ENCODE results near the gene KRT82.
"Not testable (repeated sequence)": the region's sequence is repeated elsewhere in the genome, so short reads cannot be mapped to it uniquely, and the experiment has no call there.

Gene KRT82

DNA sequence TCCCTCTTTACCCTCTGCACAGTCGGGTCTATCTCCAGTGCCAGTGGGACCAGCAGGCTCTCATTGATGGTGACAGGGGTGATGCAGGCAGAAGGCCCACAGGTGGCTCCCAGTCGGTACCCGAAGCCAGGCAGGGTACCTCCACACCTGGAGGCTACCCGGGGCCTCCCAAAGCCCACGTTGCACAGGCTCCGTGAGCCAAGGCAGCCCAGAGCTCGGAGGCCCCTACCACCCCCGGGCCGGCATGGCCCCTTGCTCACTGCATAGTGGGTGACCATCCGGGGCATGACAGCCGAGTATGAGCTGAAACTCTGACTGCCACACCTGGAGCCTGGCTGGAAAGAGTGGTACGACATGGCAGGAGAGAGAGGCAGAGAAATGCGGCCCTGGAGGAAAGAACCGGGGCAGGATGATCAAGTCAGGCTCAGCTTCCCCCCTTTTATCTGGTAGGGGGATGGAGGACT, at the start of gene KRT82:
KRT82 (minus strand) TSS at position 414 of the 464 bp plus-strand sequence; CDS start at position 356, 58 bp downstream.
- H3K4me1 ChIP-seq (ENCODE audit: control insufficient read depth in 1 of 2, insufficient read depth in 2 of 2, low read length in 2 of 2), result peaks cover 0 to 3% of the 10 kb centered on the region in 2 donors
- H3K27me3 ChIP-seq (ENCODE audit: low read depth, low read length), result no peaks in the 10 kb centered on the region
- no peaks in the 10 kb centered on the region for H3K36me3 ChIP-seq (ENCODE audit: control insufficient read depth in 1 of 2, insufficient read depth in 2 of 2, low read length in 2 of 2)
- H3K9me3 ChIP-seq (ENCODE audit: control insufficient read depth in 1 of 2, low read length in 2 of 2), result no peaks in the 10 kb centered on the region
- H3K27ac ChIP-seq (ENCODE audit: low read length), result no peak within 1 kb of the TSS
- no peak within 1 kb of the TSS for H3K4me3 ChIP-seq (ENCODE audit: low read depth in 1 of 2, low read length in 2 of 2)

DNA sequence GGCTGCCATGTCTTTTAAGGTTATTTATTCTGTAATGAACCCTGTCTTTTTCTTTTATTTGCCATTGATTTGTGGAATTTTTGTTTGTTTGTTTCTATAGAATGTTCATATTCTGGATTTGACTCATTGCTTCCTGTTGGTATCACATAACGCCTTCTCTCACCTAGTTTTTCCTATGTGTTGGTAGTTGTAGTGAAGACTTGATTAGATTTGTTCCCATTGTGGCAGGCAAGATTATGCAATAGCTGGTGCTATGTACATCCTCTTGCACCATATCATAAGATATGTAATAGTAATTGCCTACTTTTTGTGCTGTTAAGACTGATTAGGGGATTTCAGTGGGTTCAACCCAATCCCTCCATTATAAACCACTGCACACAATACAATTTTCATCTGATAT, 49.7 kb upstream of the KRT82 start:
- Histone ChIP-seq H3K27me3 (ENCODE audit: low read depth, low read length) (no peaks in the 10 kb centered on the region), H3K4me3 (ENCODE audit: low read depth in 1 of 2, low read length in 2 of 2) (no peak overlapping the region), H3K4me1 (ENCODE audit: control insufficient read depth in 1 of 2, insufficient read depth in 2 of 2, low read length in 2 of 2) (no peaks in the 10 kb centered on the region), H3K27ac (ENCODE audit: low read length) (no peak overlapping the region), H3K9me3 (ENCODE audit: control insufficient read depth in 1 of 2, low read length in 2 of 2) (no peaks in the 10 kb centered on the region), H3K36me3 (ENCODE audit: control insufficient read depth in 1 of 2, insufficient read depth in 2 of 2, low read length in 2 of 2) (no peaks in the 10 kb centered on the region)

DNA sequence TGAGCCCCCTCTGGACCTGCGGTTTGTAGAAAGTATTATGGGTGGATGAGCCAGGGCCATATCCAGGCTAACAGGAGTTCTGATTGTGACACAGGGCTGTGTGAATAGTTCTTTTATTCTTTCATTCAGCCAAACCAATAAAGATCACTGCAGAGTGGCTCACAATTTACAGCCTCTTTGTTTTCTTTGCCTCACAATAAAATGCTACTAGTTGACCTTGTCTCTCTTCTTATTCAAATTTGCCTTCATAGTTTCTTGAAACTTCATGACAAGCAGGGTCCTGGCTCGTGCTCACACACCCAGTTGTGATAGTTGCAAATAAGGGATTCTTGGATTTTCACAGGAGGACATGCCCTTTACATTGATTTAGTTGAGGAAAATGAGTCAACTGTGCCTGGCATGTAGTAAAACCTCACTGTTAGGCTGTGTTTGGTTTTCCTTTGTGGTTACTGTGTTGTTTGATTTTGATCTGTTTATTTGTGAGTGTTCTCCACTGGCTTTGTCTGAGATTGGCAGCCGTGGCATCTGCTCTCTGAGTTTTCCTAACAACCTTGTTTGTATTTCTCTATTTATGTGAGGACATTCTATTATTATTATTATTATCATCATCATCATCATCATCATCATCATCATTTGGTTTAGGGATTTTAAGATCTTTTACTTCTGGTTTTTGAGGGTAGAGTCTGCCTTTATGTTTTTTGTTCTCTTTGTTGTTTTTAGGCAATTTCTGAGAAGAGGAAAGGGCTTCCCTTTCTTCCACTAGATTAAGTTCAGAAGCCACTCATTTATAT, 48.5 kb upstream of the KRT82 start:
- no peak overlapping the region for H3K4me3 ChIP-seq (ENCODE audit: low read depth in 1 of 2, low read length in 2 of 2)
- H3K4me1 ChIP-seq (ENCODE audit: control insufficient read depth in 1 of 2, insufficient read depth in 2 of 2, low read length in 2 of 2), result no peaks in the 10 kb centered on the region
- no peak overlapping the region for H3K27ac ChIP-seq (ENCODE audit: low read length)
- no peaks in the 10 kb centered on the region for H3K27me3 ChIP-seq (ENCODE audit: low read depth, low read length)
- no peaks in the 10 kb centered on the region for H3K36me3 ChIP-seq (ENCODE audit: control insufficient read depth in 1 of 2, insufficient read depth in 2 of 2, low read length in 2 of 2)
- no peaks in the 10 kb centered on the region for H3K9me3 ChIP-seq (ENCODE audit: control insufficient read depth in 1 of 2, low read length in 2 of 2)

DNA sequence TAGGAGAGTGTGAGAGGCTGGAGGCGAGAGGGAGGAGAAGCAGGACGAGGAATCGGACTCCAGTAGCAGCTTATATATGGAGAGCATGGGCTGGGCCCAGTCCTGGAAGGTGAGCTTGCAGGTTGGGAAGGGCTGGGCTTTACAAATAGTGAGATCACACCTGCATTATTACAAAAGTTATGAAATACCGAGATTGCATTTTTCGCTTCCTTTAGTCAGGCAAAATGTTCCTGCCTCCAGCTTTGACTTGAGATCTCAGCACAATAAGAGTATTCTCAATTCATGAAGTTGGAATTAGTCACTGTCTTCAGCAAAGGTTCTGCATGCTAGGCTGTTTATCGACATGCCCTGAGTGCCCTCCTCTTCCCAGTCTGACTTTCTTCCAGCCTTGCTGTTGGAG, 46.0 kb upstream of the KRT82 start, which contains the start of gene KRT6B:
KRT6B (minus strand) TSS at position 46 of the 400 bp plus-strand sequence. CDS start 68 bp downstream, outside the sequence.
- H3K27ac ChIP-seq (ENCODE audit: low read length), result no peak within 1 kb of the TSS
- no peaks in the 10 kb centered on the region for H3K27me3 ChIP-seq (ENCODE audit: low read depth, low read length)
- H3K4me1 ChIP-seq (ENCODE audit: control insufficient read depth in 1 of 2, insufficient read depth in 2 of 2, low read length in 2 of 2), result no peaks in the 10 kb centered on the region
- H3K36me3 ChIP-seq (ENCODE audit: control insufficient read depth in 1 of 2, insufficient read depth in 2 of 2, low read length in 2 of 2), result no peaks in the 10 kb centered on the region
- H3K4me3 ChIP-seq (ENCODE audit: low read depth in 1 of 2, low read length in 2 of 2), result no peak within 1 kb of the TSS
- H3K9me3 ChIP-seq (ENCODE audit: control insufficient read depth in 1 of 2, low read length in 2 of 2), result no peaks in the 10 kb centered on the region

DNA sequence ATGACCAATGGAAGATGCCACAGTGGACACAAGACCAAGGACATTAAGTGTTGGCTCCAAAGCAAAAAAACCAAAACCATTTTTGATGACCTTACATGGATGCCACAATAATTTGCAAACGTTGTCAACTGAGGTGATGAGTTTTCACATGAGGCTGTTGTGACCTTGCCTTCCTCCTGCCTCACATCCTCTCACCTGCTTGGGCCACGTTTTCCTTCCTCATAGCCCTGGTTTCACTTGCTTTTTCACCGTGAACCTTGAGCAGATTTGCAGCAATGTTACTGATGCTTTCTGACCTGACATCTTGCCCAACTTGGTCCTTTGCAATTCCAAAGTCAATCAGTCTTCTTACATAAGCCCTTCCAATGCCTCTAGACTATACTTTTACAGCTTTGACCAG, 42.1 kb upstream of the KRT82 start:
- Histone ChIP-seq H3K4me3 (ENCODE audit: low read depth in 1 of 2, low read length in 2 of 2) (no peak overlapping the region), H3K36me3 (ENCODE audit: control insufficient read depth in 1 of 2, insufficient read depth in 2 of 2, low read length in 2 of 2) (no peaks in the 10 kb centered on the region), H3K4me1 (ENCODE audit: control insufficient read depth in 1 of 2, insufficient read depth in 2 of 2, low read length in 2 of 2) (no peaks in the 10 kb centered on the region), H3K27me3 (ENCODE audit: low read depth, low read length) (no peaks in the 10 kb centered on the region), H3K9me3 (ENCODE audit: control insufficient read depth in 1 of 2, low read length in 2 of 2) (no peaks in the 10 kb centered on the region), H3K27ac (ENCODE audit: low read length) (no peak overlapping the region)

DNA sequence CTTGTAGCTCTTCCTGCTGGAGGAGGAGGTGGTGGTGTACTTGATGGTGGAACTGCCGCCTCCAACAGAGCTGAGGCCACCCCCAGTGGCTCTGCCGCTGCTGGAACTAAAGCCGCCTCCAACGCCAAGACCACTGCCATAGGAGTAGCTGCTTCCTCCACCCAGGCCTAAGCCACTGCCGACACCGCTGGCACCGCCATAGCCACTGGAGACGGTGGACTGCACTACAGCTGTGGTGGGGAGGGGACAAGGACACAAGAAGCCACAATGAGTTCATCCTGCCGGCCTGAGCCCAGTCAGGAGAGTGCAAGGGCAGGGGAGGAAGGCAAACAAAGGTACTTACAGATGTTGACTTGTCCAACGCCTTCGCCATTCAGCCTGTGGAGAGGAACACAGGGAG, 41.1 kb upstream of the KRT82 start:
- H3K27me3 ChIP-seq (ENCODE audit: low read depth, low read length); H3K4me3 ChIP-seq (ENCODE audit: low read depth in 1 of 2, low read length in 2 of 2); H3K27ac ChIP-seq (ENCODE audit: low read length); H3K9me3 ChIP-seq (ENCODE audit: control insufficient read depth in 1 of 2, low read length in 2 of 2); H3K36me3 ChIP-seq (ENCODE audit: control insufficient read depth in 1 of 2, insufficient read depth in 2 of 2, low read length in 2 of 2); H3K4me1 ChIP-seq (ENCODE audit: control insufficient read depth in 1 of 2, insufficient read depth in 2 of 2, low read length in 2 of 2): not testable (repeated sequence)

DNA sequence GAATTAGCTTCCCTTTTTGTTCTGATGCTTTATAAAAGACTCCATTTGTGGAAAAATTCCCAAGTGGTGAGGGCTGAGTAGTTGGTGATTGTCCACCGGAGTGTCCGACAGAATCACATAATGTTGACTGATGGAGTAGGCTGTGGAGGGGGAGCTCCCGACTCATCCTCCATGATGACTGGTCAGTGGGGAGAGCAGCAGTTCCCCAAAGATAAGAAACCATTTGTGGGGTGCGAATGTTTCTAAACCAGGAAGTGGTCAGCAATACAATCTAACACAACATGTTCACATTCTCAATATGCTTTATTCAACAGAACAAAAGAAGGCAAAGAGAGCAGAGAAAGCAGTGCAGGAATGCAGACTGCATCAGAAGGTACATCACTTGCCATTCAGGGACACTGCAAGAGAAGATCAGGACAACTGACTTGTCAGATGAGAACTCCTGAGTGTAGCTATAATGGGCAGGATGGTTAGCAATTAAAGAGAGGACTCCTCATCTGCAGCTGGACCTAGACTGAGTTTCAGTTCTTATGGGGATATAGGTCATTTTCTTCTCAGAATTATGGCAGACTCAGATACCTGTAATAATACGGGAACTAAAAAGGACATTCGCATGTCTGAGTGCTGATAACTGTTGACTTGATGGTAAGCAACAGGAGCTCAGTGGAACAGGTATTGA, 40.4 kb upstream of the KRT82 start:
- no peaks in the 10 kb centered on the region for H3K36me3 ChIP-seq (ENCODE audit: control insufficient read depth in 1 of 2, insufficient read depth in 2 of 2, low read length in 2 of 2)
- no peak overlapping the region for H3K27ac ChIP-seq (ENCODE audit: low read length)
- H3K4me3 ChIP-seq (ENCODE audit: low read depth in 1 of 2, low read length in 2 of 2), result no peak overlapping the region
- H3K9me3 ChIP-seq (ENCODE audit: control insufficient read depth in 1 of 2, low read length in 2 of 2), result no peaks in the 10 kb centered on the region
- H3K4me1 ChIP-seq (ENCODE audit: control insufficient read depth in 1 of 2, insufficient read depth in 2 of 2, low read length in 2 of 2), result no peaks in the 10 kb centered on the region
- H3K27me3 ChIP-seq (ENCODE audit: low read depth, low read length), result no peaks in the 10 kb centered on the region

DNA sequence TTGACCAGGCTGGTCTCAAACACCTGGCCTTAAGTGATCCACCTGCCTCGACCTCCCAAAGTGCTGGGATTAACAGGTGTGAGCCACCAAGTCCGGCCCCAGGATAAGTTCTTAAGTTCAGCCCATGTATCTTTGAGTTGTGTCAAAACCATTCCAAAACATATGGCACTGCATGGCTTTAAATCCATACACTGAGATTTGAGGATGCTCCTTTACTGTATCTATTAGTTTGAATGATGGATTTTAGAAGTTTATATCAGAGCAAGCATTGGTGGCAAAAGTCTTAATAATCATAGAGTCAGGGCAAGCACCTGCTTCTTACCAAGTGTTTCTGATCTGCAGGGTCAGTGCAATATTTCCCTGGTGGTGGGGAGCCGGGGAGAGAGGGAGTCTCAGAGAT, 39.7 kb upstream of the KRT82 start:
- no peaks in the 10 kb centered on the region for H3K9me3 ChIP-seq (ENCODE audit: control insufficient read depth in 1 of 2, low read length in 2 of 2)
- H3K27ac ChIP-seq (ENCODE audit: low read length), result no peak overlapping the region
- H3K36me3 ChIP-seq (ENCODE audit: control insufficient read depth in 1 of 2, insufficient read depth in 2 of 2, low read length in 2 of 2), result no peaks in the 10 kb centered on the region
- no peak overlapping the region for H3K4me3 ChIP-seq (ENCODE audit: low read depth in 1 of 2, low read length in 2 of 2)
- no peaks in the 10 kb centered on the region for H3K27me3 ChIP-seq (ENCODE audit: low read depth, low read length)
- no peaks in the 10 kb centered on the region for H3K4me1 ChIP-seq (ENCODE audit: control insufficient read depth in 1 of 2, insufficient read depth in 2 of 2, low read length in 2 of 2)

DNA sequence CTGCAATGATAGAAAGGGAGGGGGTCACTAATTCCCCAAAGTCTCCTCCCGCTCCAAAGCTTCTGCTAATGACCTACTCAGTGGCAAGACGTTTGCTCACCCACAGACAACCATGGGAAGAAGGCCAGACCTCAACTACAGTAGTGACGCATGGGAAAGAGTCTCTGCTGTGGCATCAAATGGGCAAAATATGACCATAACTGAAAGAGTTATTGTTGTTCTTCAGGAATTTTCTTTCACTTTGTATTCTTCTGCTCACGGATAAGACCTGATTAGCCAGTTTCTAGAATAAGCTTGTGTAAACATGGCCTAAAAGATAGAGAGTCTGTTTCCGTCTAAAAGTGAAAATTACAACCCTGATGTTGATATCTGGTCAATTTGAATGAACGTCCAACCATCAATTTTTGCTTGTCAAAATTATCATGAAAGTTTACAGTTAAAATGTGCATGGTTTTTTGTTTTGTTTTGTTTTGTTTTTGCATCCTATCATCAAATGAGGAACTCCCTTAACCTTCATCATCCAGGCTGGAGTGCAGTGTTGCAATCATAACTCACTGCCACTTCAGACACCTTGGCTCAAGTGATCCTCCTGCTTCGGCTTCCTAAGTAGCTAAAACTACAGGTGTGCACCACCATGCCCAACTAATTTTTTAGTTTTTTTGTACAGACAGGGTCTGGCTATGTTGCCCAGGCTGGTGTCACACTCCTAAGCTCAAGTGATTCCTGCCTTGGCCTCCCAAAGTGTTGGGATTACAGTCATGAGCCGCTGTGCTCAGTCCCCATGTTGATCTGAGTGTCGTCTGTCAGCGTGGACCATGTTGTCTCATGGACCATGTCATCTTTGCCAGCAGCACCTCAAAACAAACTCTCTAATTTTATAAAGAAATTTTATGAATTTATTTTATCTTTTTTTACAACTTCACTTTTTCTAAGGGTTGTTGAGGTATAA, 38.8 kb upstream of the KRT82 start:
- Histone ChIP-seq H3K9me3 (ENCODE audit: control insufficient read depth in 1 of 2, low read length in 2 of 2) (no peaks in the 10 kb centered on the region), H3K36me3 (ENCODE audit: control insufficient read depth in 1 of 2, insufficient read depth in 2 of 2, low read length in 2 of 2) (no peaks in the 10 kb centered on the region), H3K27ac (ENCODE audit: low read length) (no peak overlapping the region), H3K4me3 (ENCODE audit: low read depth in 1 of 2, low read length in 2 of 2) (no peak overlapping the region), H3K27me3 (ENCODE audit: low read depth, low read length) (no peaks in the 10 kb centered on the region), H3K4me1 (ENCODE audit: control insufficient read depth in 1 of 2, insufficient read depth in 2 of 2, low read length in 2 of 2) (no peaks in the 10 kb centered on the region)

DNA sequence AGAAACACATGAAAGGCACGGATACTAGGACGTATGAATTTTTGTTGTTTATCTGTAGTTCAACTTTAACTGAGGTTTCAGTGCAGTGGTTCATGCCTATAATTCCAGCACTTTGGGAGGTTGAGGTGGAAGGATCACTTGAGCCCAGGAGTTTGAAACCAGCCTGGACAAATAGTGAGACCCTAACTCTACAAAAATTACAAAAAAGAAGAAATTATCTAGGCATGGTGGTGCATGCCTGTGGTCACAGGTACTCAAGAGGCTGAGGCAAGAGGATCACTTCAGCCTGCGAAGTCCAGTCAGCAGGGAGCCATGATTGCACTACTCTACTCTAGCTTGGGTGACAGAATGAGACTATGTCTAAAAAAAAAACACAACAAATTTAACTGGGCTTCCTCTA, 37.8 kb upstream of the KRT82 start:
- Histone ChIP-seq H3K4me1 (ENCODE audit: control insufficient read depth in 1 of 2, insufficient read depth in 2 of 2, low read length in 2 of 2) (no peaks in the 10 kb centered on the region), H3K4me3 (ENCODE audit: low read depth in 1 of 2, low read length in 2 of 2) (no peak overlapping the region), H3K9me3 (ENCODE audit: control insufficient read depth in 1 of 2, low read length in 2 of 2) (no peaks in the 10 kb centered on the region), H3K36me3 (ENCODE audit: control insufficient read depth in 1 of 2, insufficient read depth in 2 of 2, low read length in 2 of 2) (no peaks in the 10 kb centered on the region), H3K27me3 (ENCODE audit: low read depth, low read length) (no peaks in the 10 kb centered on the region), H3K27ac (ENCODE audit: low read length) (no peak overlapping the region)

DNA sequence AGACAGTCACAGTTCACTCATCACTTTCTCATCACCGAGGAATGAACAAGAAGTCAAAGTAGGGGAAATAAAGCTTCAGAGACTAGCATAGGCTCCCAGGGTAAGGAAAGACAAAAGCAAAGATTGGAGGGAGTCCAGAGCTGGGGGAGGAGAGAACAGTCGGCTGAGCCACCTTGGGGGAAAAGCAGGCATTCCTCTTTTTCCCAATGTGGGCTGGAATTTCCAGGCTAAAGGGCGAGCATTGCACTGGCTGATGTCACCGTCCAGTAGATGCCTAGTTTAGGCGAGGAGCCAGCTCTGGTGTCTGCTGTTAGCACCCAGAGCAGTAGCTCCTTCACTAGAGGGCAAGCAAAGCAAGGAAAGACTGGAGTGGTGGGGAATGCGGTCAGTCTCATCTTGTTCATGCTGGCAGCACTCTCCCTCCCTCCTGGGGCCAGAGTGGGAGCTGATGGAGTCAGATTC, 36.5 kb upstream of the KRT82 start:
- Histone ChIP-seq H3K9me3 (ENCODE audit: control insufficient read depth in 1 of 2, low read length in 2 of 2) (no peaks in the 10 kb centered on the region), H3K27me3 (ENCODE audit: low read depth, low read length) (no peaks in the 10 kb centered on the region), H3K27ac (ENCODE audit: low read length) (no peak overlapping the region)

More for the DNA sequence above, 36.5 kb upstream of the KRT82 start:
- H3K36me3 ChIP-seq (ENCODE audit: control insufficient read depth in 1 of 2, insufficient read depth in 2 of 2, low read length in 2 of 2), result no peaks in the 10 kb centered on the region
- no peaks in the 10 kb centered on the region for H3K4me1 ChIP-seq (ENCODE audit: control insufficient read depth in 1 of 2, insufficient read depth in 2 of 2, low read length in 2 of 2)
- no peak overlapping the region for H3K4me3 ChIP-seq (ENCODE audit: low read depth in 1 of 2, low read length in 2 of 2)

All from muscle layer of duodenum (tissue), 2 donors.